ENCODE data around the gene COL11A2.

DNA sequence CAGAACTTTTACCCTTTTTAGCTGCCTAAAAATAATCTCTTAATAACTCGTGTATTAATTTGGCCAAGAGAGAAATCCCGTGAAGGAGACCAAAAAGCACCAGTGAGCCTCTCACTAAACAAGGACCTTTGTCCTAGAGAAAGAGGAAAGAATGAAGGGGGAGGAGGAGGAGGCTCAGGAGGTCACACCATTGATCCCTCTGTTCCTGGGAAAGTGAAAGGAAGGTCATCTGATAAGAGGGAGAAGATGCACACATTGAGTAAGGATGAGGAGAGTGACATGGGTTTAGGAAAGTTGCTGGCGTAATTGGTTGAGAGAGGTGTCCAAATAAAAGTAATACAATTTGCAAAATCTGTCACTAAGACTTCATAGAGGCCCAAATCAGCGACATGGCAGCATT is 67.3 kb downstream of the COL11A2 start:
- no peak for TF ChIP-seq POLR2AphosphoS5 (IDR thresholded peaks at IDR 0.05; ENCODE audit: low read depth, low read length)
- no peak for TF ChIP-seq POLR2A (IDR thresholded peaks at IDR 0.05; ENCODE audit: low read depth, low read length)
- no peak for TF ChIP-seq TAF1 (IDR thresholded peaks at IDR 0.05; ENCODE audit: low read depth, low read length)
- no peak for TF ChIP-seq POU2F2 (IDR thresholded peaks at IDR 0.05; ENCODE audit: low read depth, low read length)
- no peak for TF ChIP-seq SPI1 (IDR thresholded peaks at IDR 0.05; ENCODE audit: low read depth, low read length)
- no peak for TF ChIP-seq PAX5 (IDR thresholded peaks at IDR 0.05; ENCODE audit: insufficient read depth, low read length, severe bottlenecking)
